PC-3 (cell line): Measurements from ENCODE around the gene ERGIC2. TPM values are rescaled to one million over a fixed set of nuclear protein-coding genes. Genes with fewer than 3 reads are reported as not detected.

Experiments used
- ATAC-seq: fragments of 200-7000 bp; cut with Tn5 transposase; 2 replicates; pipeline ENCODE4 v1.9.1; 2020; ENCODE audit warnings: mild to moderate bottlenecking, moderate library complexity
- BruUV-seq: library from RNA; stranded (reverse); fragments of 400-500 nt; replicated peaks from 2 replicates; lab custom pipeline; 2021; lab: Mats Ljungman, UMichigan
- CTCF ChIA-PET: fragments of 300-600 bp; sonication (Branson Sonifier 250); formaldehyde crosslinking; loops from one replicate; lab custom pipeline; 2022; ENCODE audit warnings: antibody characterized with exemption; lab: Charles Lee
- POLR2A ChIA-PET: fragments of 300-600 bp; sonication (Branson Sonifier 250); formaldehyde crosslinking; loops from one replicate; lab custom pipeline; 2022; ENCODE audit warnings: antibody characterized with exemption; ENCODE audit not compliant: unreplicated experiment; lab: Charles Lee
- DNase-seq: peaks from one replicate; pipeline ENCODE4 v3.0.0-alpha.2; 2015
- H2AFZ ChIP-seq: fragments of 300-600 bp; sonication (generic); 2 replicates; pipeline ENCODE4 v1.6.0; 2016; ENCODE audit warnings: antibody characterized with exemption, low read length
- H3F3A ChIP-seq: fragments of 300-600 bp; sonication (generic); one replicate; pipeline ENCODE4 v1.6.0; 2017; ENCODE audit warnings: antibody characterized with exemption, low read length, control low read depth, mild to moderate bottlenecking; ENCODE audit not compliant: unreplicated experiment
- H3K27ac ChIP-seq: fragments of 300-600 bp; sonication (generic); 2 replicates; pipeline ENCODE4 v1.5.1; 2016; ENCODE audit warnings: mild to moderate bottlenecking, low read length
- H3K27me3 ChIP-seq: fragments of 300-600 bp; sonication (generic); 2 replicates; pipeline ENCODE4 v1.6.1; 2016; ENCODE audit warnings: low read length, mixed read lengths
- H3K36me3 ChIP-seq: fragments of 300-600 bp; sonication (generic); 2 replicates; pipeline ENCODE4 v1.6.1; 2016; ENCODE audit warnings: low read depth, mixed run types, low read length, mixed read lengths
- H3K4me1 ChIP-seq: fragments of 300-600 bp; sonication (generic); 2 replicates; pipeline ENCODE4 v1.5.1; 2016; ENCODE audit warnings: low read length; ENCODE audit not compliant: insufficient read depth
- H3K4me2 ChIP-seq: fragments of 300-600 bp; sonication (generic); 2 replicates; pipeline ENCODE4 v1.6.0; 2016; ENCODE audit warnings: low read length
- H3K4me3 ChIP-seq: fragments of 300-600 bp; sonication (generic); 2 replicates; pipeline ENCODE4 v1.5.1; 2016; ENCODE audit warnings: mild to moderate bottlenecking, low read length, mixed read lengths
- H3K79me2 ChIP-seq: fragments of 300-600 bp; sonication (generic); 2 replicates; pipeline ENCODE4 v1.6.1; 2017; ENCODE audit warnings: low read length, mixed read lengths
- H3K9ac ChIP-seq: fragments of 300-600 bp; sonication (generic); 2 replicates; pipeline ENCODE4 v1.6.0; 2016; ENCODE audit warnings: mild to moderate bottlenecking, low read length
- H3K9me2 ChIP-seq: fragments of 300-600 bp; sonication (generic); replicated peaks from 2 replicates; pipeline ENCODE4 v1.6.1; 2016; ENCODE audit warnings: mixed run types, low read length, mixed read lengths
- H3K9me3 ChIP-seq: fragments of 300-600 bp; sonication (generic); 2 replicates; pipeline ENCODE4 v1.6.1; 2016; ENCODE audit warnings: low read length, mixed read lengths
- H4K20me1 ChIP-seq: fragments of 300-600 bp; sonication (generic); 2 replicates; pipeline ENCODE4 v1.6.1; 2016; ENCODE audit warnings: low read length, mixed read lengths
- EZH2 ChIP-seq: fragments of 300-600 bp; sonication (generic); IDR thresholded peaks from one replicate; pipeline ENCODE4 v1.6.1; 2017; ENCODE audit warnings: antibody characterized with exemption, mild to moderate bottlenecking, low read length; ENCODE audit not compliant: unreplicated experiment
- EZH2phosphoT487 ChIP-seq: fragments of 300-600 bp; sonication (generic); IDR thresholded peaks from 2 replicates; pipeline ENCODE4 v1.6.1; 2018; ENCODE audit warnings: mild to moderate bottlenecking, antibody characterized with exemption, low read length, borderline replicate concordance
- intact Hi-C: fragments of 100-400 bp; cut with micrococcal nuclease; formaldehyde crosslinking; loops from 2 replicates; pipeline ENCODE4 v1.9.0; 2023
- total RNA-seq: library from RNA; depleted of rRNA; stranded (reverse); fragments of >200 nt; gene quantifications from 2 replicates; pipeline ENCODE4 v1.2.3, GENCODE V29; 2014
- TF ChIP-seq, protein P1 (sequence below): fragments of 300-600 bp; sonication (generic); conservative IDR thresholded peaks from 2 replicates; pipeline ENCODE4 v1.5.1; 2017; ENCODE audit warnings: antibody characterized with exemption, low read depth, mild to moderate bottlenecking, low read length

The ERGIC2 gene
- total RNA-seq, 1 experiment from 2014 or later, result 184 TPM

DNA sequence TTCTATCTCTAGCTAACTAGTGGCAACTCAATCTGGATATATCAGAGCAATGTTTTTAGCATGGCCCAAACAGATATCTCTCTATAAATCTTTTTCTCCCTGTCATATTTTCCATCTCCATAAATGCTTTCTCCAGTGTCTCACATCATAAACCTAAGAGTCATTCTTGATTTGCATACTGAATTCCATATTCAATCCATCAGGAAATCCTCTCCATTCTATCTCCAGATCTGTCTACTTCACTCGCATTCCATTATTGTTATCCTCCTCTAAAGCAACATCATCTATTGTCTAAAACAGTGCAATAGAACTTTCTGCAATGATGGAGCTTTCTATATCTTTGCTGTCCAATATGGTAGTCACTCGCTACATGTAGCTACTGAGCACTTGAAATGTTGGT is 45.5 kb upstream of the ERGIC2 start:
- Histone ChIP-seq H3K9me3 (0 out of 2 replicates have a peak, but pooled peaks cover 9% of the 10 kb centered on the region), H3F3A (no peaks in the 10 kb centered on the region), H3K27ac (no peak overlapping the region), H3K4me3 (no peak overlapping the region), H3K9ac (no peak overlapping the region), H4K20me1 (no peaks in the 10 kb centered on the region), H3K4me2 (no peak overlapping the region), H3K79me2 (no peaks in the 10 kb centered on the region), H3K27me3 (no peaks in the 10 kb centered on the region), H3K4me1 (peaks cover 47% of the 10 kb centered on the region), H3K36me3 (no peaks in the 10 kb centered on the region), H2AFZ (no peak overlapping the region), H3K9me2 (0 out of 2 replicates have a peak, but pooled peaks cover 7% of the 10 kb centered on the region)
- POLR2A ChIA-PET, result interaction anchor here (0.5 kb wide), 2 partner anchors 30 to 45 kb away, joined by 3 to 4 read pairs; partner anchors contain the start of gene ERGIC2
- CTCF ChIA-PET, result interaction anchor here (0.6 kb wide), 1 partner anchor 90 kb away, joined by 3 read pairs; no protein-coding TSS in a partner anchor
- ATAC-seq, result no peak
- BruUV-seq, result no TSS peak
- no peak for DNase-seq
- intact Hi-C loops, result loop anchor here (2.0 to 5.0 kb wide), 4 partner anchors 94 to 264 kb away; no protein-coding TSS in a partner anchor
- TF ChIP-seq, protein P1, sequence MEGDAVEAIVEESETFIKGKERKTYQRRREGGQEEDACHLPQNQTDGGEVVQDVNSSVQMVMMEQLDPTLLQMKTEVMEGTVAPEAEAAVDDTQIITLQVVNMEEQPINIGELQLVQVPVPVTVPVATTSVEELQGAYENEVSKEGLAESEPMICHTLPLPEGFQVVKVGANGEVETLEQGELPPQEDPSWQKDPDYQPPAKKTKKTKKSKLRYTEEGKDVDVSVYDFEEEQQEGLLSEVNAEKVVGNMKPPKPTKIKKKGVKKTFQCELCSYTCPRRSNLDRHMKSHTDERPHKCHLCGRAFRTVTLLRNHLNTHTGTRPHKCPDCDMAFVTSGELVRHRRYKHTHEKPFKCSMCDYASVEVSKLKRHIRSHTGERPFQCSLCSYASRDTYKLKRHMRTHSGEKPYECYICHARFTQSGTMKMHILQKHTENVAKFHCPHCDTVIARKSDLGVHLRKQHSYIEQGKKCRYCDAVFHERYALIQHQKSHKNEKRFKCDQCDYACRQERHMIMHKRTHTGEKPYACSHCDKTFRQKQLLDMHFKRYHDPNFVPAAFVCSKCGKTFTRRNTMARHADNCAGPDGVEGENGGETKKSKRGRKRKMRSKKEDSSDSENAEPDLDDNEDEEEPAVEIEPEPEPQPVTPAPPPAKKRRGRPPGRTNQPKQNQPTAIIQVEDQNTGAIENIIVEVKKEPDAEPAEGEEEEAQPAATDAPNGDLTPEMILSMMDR, result no peak
- no peak for TF ChIP-seq EZH2phosphoT487
- TF ChIP-seq EZH2, result no peak

DNA sequence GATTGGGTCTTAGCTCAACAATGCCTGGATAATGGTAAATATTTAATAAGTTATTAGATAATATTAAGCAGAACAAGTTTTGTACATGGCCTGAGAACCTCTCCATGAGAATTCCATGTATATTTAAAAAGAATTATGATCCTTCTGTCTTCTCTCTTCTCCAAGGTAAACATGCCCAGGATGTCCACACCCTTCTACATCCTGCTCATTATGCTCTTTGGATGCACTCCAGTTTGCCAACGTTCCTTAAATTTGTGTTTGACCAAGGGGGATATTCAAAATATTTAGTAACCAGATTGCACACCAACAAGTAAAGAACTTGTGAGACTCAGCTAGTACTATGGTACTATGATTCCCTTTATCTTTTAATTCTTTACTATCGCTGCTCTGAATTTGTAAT is 44.8 kb upstream of the ERGIC2 start:
- ChIA-PET POLR2A (interaction anchor here (0.5 to 0.6 kb wide), 3 partner anchors 29 to 92 kb away, joined by 3 to 4 read pairs (median 3); partner anchors contain the start of gene ERGIC2), CTCF (interaction anchor here (0.6 kb wide), 1 partner anchor 90 kb away, joined by 3 read pairs; no protein-coding TSS in a partner anchor)
- 0 out of 2 replicates have a peak, but pooled peaks cover 9% of the 10 kb centered on the region for H3K9me3 ChIP-seq
- DNase-seq (peak; percentile 86), ATAC-seq (peak; percentile 66)
- no peak overlapping the region for H2AFZ ChIP-seq
- BruUV-seq, result no TSS peak
- TF ChIP-seq, protein P1, result no peak
- TF ChIP-seq EZH2phosphoT487, result no peak
- TF ChIP-seq EZH2, result no peak
- H3K79me2 ChIP-seq, result no peaks in the 10 kb centered on the region
- H3K4me1 ChIP-seq, result peaks cover 40% of the 10 kb centered on the region
- no peaks in the 10 kb centered on the region for H4K20me1 ChIP-seq
- H3K4me2 ChIP-seq, result peak overlapping the region; percentile 17
- H3K9me2 ChIP-seq, result 0 out of 2 replicates have a peak, but pooled peaks cover 7% of the 10 kb centered on the region
- no peaks in the 10 kb centered on the region for H3K27me3 ChIP-seq
- H3K4me3 ChIP-seq, result no peak overlapping the region
- peak overlapping the region; percentile 3; the same call in 1 of the 2 replicates for H3K9ac ChIP-seq
- intact Hi-C loops, result loop anchor here (1.0 to 5.0 kb wide), 5 partner anchors 44 to 263 kb away; partner anchors contain the start of gene ERGIC2
- H3K36me3 ChIP-seq, result no peaks in the 10 kb centered on the region
- H3F3A ChIP-seq, result no peaks in the 10 kb centered on the region
- peak overlapping the region; percentile 56 for H3K27ac ChIP-seq

DNA sequence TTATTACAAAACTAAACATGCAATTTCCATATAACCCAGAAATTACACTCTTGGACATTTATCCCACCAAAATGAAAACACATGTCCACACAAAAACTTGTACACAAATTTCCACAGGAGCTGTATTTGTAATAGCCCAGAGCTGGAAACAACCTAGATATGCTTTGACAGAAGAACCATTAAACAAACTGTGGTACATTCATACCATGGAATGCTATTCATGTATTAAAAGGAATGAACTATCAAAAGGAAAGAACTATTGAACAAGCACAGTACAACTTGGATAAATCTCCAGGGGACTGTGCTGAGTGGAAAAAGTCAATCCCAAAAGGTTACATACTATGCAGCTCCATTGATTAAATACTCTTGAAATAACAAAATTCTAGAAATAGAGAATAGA is 35.8 kb upstream of the ERGIC2 start:
- H3K36me3 ChIP-seq, result no peaks in the 10 kb centered on the region
- H3K9me3 ChIP-seq, result no peaks in the 10 kb centered on the region
- BruUV-seq, result no TSS peak
- H3K27me3 ChIP-seq, result peaks cover 18% of the 10 kb centered on the region
- no peaks in the 10 kb centered on the region for H4K20me1 ChIP-seq
- H3K79me2 ChIP-seq, result no peaks in the 10 kb centered on the region
- no peak overlapping the region for H3K27ac ChIP-seq
- H3K4me3 ChIP-seq, result no peak overlapping the region
- H3F3A ChIP-seq, result no peaks in the 10 kb centered on the region
- H3K4me2 ChIP-seq, result no peak overlapping the region
- intact Hi-C loops, result no loop called here
- no peak for DNase-seq
- TF ChIP-seq EZH2phosphoT487, result no peak
- POLR2A ChIA-PET, result no interaction called here
- ATAC-seq, result no peak
- CTCF ChIA-PET, result no interaction called here
- no peak overlapping the region for H3K9ac ChIP-seq
- no peak overlapping the region for H2AFZ ChIP-seq
- no peaks in the 10 kb centered on the region for H3K4me1 ChIP-seq
- no peaks in the 10 kb centered on the region for H3K9me2 ChIP-seq
